Gastroesophageal sphincter (tissue), 3 donors: ENCODE results near the gene ADAM12.

ENCODE experiments used
- CTCF ChIP-seq, 4 experiments: fragments of 200-600 bp in 2 of 4; fragments of 450-650 bp in 2 of 4; sonication (generic) in 1 of 4; IDR thresholded peaks; one replicate each; pipeline ENCODE4 v1.5.1; 2017 to 2019; ENCODE audit warnings: antibody characterized with exemption in 4 of 4, mild to moderate bottlenecking in 2 of 4, moderate library complexity in 2 of 4
- POLR2A ChIP-seq, 2 donors: fragments of 450-650 bp; IDR thresholded peaks; one replicate each; pipeline ENCODE4 v1.6.1; 2017; ENCODE audit warnings: antibody characterized with exemption in 2 of 2, mild to moderate bottlenecking in 2 of 2, moderate library complexity in 1 of 2

DNA sequence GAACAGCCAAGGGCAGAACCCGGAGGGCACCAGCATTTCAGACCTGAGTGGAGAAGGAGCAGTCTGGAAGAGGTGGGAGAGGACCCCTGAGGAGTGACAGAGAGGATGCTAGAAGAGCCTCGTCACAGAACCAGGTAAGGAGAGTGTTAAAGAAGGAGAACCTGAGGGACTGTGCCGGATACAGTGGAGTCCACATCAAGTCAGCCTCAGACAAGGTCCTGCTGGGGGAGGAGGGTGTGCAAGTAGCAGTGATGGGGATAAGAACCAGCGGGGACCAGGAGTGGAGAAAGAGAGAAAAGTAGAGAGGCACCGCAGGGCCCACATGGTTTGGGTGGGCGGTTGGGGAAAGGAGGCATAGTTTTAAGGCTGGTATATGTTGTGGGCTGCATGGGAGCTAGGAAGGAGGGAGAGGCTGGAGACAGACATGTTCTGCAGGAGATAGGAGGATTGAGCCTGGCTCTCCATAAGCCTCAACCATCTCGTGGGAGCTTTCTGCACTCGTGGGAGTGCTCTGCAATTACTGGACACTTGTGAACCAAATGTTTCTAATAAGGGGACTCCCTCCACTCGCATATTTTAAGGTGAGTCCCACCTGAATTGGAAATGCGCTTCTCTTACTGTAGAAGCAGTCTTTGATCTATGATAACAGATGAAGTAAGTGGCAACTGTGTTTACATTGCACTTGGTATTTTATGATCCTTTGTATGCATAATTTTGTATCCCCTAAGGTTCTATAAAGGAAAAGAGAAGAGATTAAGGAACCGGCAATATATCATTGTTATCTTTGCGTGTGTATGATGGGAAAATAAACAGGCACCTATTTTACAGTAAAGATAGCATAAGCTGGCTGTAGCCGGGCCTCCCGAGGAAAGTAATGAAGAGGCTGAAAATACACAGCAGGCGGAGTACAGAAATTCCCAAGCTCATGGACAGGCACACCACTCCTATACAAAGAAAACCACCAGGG, 154.8 kb downstream of the ADAM12 start:
- TF ChIP-seq CTCF (IDR thresholded peaks at IDR 0.05), result no peak
- no peak for TF ChIP-seq POLR2A (IDR thresholded peaks at IDR 0.05)
